Uterus (tissue), 4 donors: Measurements from ENCODE around the gene TIAM1. TPM values are rescaled to one million over a fixed set of nuclear protein-coding genes. Genes with fewer than 3 reads are reported as not detected.
A peak's percentile ranks its signal among the peaks of the same experiment; 100 is the strongest.

Experiments
- DNase-seq, 2 donors: peaks; one replicate each; pipeline ENCODE4 v3.0.0-alpha.2; 2019 to 2020
- H3K27ac ChIP-seq, 2 donors: fragments of 200-600 bp; sonication (generic); 1 replicate in 1 of 2; 2 replicates in 1 of 2; pipeline ENCODE4 v1.5.1; 2016 to 2018
- H3K27me3 ChIP-seq, 2 donors: fragments of 200-600 bp; sonication (generic); one replicate each; pipeline ENCODE4 v1.5.1; 2018 to 2019; ENCODE audit warnings: control low read depth in 1 of 2
- H3K36me3 ChIP-seq, 2 donors: fragments of 200-600 bp; sonication (generic); one replicate each; pipeline ENCODE4 v1.5.1; 2019; ENCODE audit warnings: control low read depth in 1 of 2
- H3K4me1 ChIP-seq, 2 donors: fragments of 200-600 bp; sonication (generic); one replicate each; pipeline ENCODE4 v1.5.1; 2018 to 2019; ENCODE audit warnings: control low read depth in 1 of 2
- H3K4me3 ChIP-seq, 2 donors: fragments of 200-600 bp; sonication (generic); 1 replicate in 1 of 2; 2 replicates in 1 of 2; pipeline ENCODE4 v1.5.1; 2018 to 2019; ENCODE audit warnings: mild to moderate bottlenecking in 1 of 2
- H3K9me3 ChIP-seq, 2 donors: fragments of 200-600 bp; sonication (generic); one replicate each; pipeline ENCODE4 v1.5.1; 2019; ENCODE audit warnings: control low read depth in 1 of 2
- CTCF ChIP-seq, 4 experiments: fragments of 200-600 bp in 2 of 4; fragments of 450-650 bp in 2 of 4; sonication (generic) in 2 of 4; IDR thresholded peaks; one replicate each; pipeline ENCODE4 v1.5.1; 2016 to 2019; ENCODE audit warnings: antibody characterized with exemption in 4 of 4, mild to moderate bottlenecking in 2 of 4, moderate library complexity in 1 of 4
- POLR2A ChIP-seq, 2 donors: fragments of 450-650 bp; IDR thresholded peaks; one replicate each; pipeline ENCODE4 v1.6.1; 2016; ENCODE audit warnings: antibody characterized with exemption in 2 of 2, mild to moderate bottlenecking in 1 of 2, moderate library complexity in 1 of 2
- intact Hi-C: fragments of 100-400 bp; cut with DNase I; formaldehyde crosslinking; loops from one replicate; pipeline ENCODE4 v1.15.1; 2023; ENCODE audit warnings: low total_unique reads
- total RNA-seq, 4 donors: library from RNA; depleted of rRNA in 3 of 4; stranded (reverse); fragments of >200 nt in 3 of 4; gene quantifications; one replicate each; pipeline versions ENCODE4 v1.1.0 to v1.2.4, GENCODE V29; 2014 to 2023
- donor health status: DM: yes; HTN: yes; CAD: no.

TIAM1 gene
- total RNA-seq, 4 donors from 2014 or later, result 14.4 to 74.9 (median 39.5) TPM

GRCh38 chr21:31180256-31181081 lies 163.6 kb downstream of the TIAM1 start:
- intact Hi-C loops, result no loop called here
- TF ChIP-seq CTCF (IDR thresholded peaks at IDR 0.05) (peak; percentile 13 to 57 (median 43)), POLR2A (IDR thresholded peaks at IDR 0.05) (no peak)
- Histone ChIP-seq H3K9me3 (no peaks in the 10 kb centered on the region), H3K4me3 (no peak overlapping the region), H3K36me3 (no peaks in the 10 kb centered on the region), H3K27ac (no peak overlapping the region), H3K27me3 (no peaks in the 10 kb centered on the region), H3K4me1 (no peaks in the 10 kb centered on the region)
- DNase-seq, result no peak

- intact Hi-C loops, result no loop called here
- no peak overlapping the region for H3K4me3 ChIP-seq
- H3K27me3 ChIP-seq, result no peaks in the 10 kb centered on the region
- TF ChIP-seq POLR2A (IDR thresholded peaks at IDR 0.05) (no peak), CTCF (IDR thresholded peaks at IDR 0.05) (no peak)
- no peaks in the 10 kb centered on the region for H3K9me3 ChIP-seq
- H3K36me3 ChIP-seq, result no peaks in the 10 kb centered on the region
- H3K27ac ChIP-seq, result peak overlapping the region in 1 of 2 donors; percentile 54
- H3K4me1 ChIP-seq, result no peaks in the 10 kb centered on the region
- DNase-seq, result no peak
Observed at GRCh38 chr21:31176725-31177124, 167.3 kb downstream of the TIAM1 start.

GRCh38 chr21:31176080-31176551 lies 167.9 kb downstream of the TIAM1 start:
- TF ChIP-seq POLR2A (IDR thresholded peaks at IDR 0.05) (no peak), CTCF (IDR thresholded peaks at IDR 0.05) (no peak)
- Histone ChIP-seq H3K36me3 (no peaks in the 10 kb centered on the region), H3K4me3 (no peak overlapping the region), H3K27me3 (no peaks in the 10 kb centered on the region), H3K4me1 (no peaks in the 10 kb centered on the region), H3K9me3 (no peaks in the 10 kb centered on the region), H3K27ac (peak overlapping the region in 1 of 2 donors; percentile 54)
- no peak for DNase-seq
- intact Hi-C loops, result no loop called here

- intact Hi-C loops, result no loop called here
- peak overlapping the region; percentile 28 to 64 for H3K27ac ChIP-seq
- peak in 1 of 2 donors; percentile 55 for DNase-seq
Observed at GRCh38 chr21:31173881-31174555, 170.0 kb downstream of the TIAM1 start.

More at GRCh38 chr21:31173881-31174555, 170.0 kb downstream of the TIAM1 start:
- H3K27me3 ChIP-seq, result no peaks in the 10 kb centered on the region
- TF ChIP-seq CTCF (IDR thresholded peaks at IDR 0.05) (no peak), POLR2A (IDR thresholded peaks at IDR 0.05) (no peak)
- H3K4me1 ChIP-seq, result no peaks in the 10 kb centered on the region
- H3K4me3 ChIP-seq, result no peak overlapping the region
- no peaks in the 10 kb centered on the region for H3K36me3 ChIP-seq
- no peaks in the 10 kb centered on the region for H3K9me3 ChIP-seq
